GM12864 (cell line): ENCODE data around the gene RADX.

Experiments
- DNase-seq: peaks from one replicate; pipeline ENCODE4 v3.0.0-alpha.2; 2011; ENCODE audit warnings: low read depth
- H3K4me3 ChIP-seq: 2 replicates; pipeline ENCODE4 v1.5.1; 2011; ENCODE audit warnings: mild to moderate bottlenecking, low read depth, low read length, control low read depth
- CTCF ChIP-seq: IDR thresholded peaks from 2 replicates; pipeline ENCODE4 v1.5.1; 2011; ENCODE audit warnings: low read depth, mild to moderate bottlenecking, moderate library complexity, low read length, control low read depth, inconsistent platforms; ENCODE audit errors: missing control alignments

RADX gene

GRCh38 chrX:106725931-106726330 lies 114.2 kb downstream of the RADX start:
- DNase-seq = no peak
- H3K4me3 ChIP-seq = no peak overlapping the region
- TF ChIP-seq CTCF = no peak

GRCh38 chrX:106726485-106727437 lies 115.0 kb downstream of the RADX start, which contains the start of gene RNF128:
Gene RNF128, plus strand, starts transcription at chrX:106726701. Its CDS starts 213 bp downstream, at chrX:106726914.
- no peak for TF ChIP-seq CTCF
- no peak within 1 kb of the TSS for H3K4me3 ChIP-seq
- no peak for DNase-seq

- TF ChIP-seq CTCF = no peak
- DNase-seq = no peak
- H3K4me3 ChIP-seq = no peak overlapping the region
Observed at GRCh38 chrX:106728337-106728736, 116.6 kb downstream of the RADX start.
